NK-92 treated with Interleukin-12 subunit alpha and Interleukin-12 subunit beta, amount 100 ng/mL, for 24 hours (cell line): ENCODE measurements around the gene KRT36.

Source experiments
- DNase-seq: peaks from one replicate; lab custom pipeline; 2025; lab: John Stamatoyannopoulos, UW

Gene KRT36

DNA sequence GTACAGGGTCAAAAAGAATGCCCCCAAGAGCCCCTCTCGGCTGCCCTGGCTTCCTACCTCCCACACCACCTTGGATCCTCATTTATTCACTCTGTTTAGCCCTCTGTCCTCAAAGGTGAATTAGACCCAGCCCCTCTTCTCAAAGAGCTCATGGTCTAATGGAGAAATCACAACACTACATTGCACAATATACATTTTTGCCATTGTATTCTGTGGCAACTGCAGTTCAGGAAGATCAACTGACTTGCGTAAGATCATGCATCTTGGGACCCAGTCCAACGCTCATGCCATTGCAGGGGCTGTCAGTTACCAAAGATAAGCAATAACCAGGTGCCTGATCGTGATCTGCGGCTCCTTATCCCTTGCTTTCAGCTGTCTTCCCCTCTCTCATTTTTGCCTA, 50.3 kb downstream of the KRT36 start:
- DNase-seq = no peak

DNA sequence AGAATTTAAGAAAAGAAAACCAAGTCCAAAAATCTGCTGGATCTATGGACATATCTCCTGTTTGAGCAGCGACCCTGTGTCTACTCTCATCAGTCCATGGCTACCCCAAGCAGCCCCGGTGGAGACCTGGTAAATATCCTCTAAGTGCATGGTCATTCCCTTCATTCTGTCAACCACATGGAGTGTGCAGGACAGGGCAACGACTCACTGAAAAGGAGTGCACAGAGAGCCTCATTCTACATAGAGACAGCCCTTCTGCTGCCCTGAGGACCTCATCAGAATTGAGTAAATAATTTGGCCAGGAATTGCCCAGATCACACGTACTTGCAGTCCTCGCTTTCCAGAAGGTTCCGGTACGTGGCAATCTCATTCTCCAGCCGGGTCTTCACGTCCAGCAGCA, 51.9 kb downstream of the KRT36 start:
- no peak for DNase-seq

DNA sequence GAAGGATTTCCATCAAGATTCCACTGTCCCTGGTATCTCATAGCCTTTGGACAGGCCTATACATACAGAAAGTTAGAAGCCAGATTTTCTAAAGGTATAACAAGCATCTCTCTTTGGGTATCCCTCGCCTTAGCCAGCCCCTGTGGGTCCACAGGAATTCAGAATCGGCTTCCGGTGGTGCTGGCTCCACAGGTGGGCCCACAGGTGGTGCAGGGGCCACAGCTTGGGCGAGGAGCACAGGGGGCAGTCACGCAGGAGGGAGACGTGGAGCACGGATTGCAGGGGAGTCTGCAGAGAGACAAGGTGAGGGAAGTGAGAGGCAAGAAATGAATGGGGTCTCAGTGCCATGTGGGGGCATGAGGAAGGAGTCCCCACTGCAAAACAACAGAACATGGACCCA, 52.5 kb downstream of the KRT36 start:
- no peak for DNase-seq
